ENCODE data around the gene LRRC49.
A peak's percentile ranks its signal among the peaks of the same experiment; 100 is the strongest.

DNA sequence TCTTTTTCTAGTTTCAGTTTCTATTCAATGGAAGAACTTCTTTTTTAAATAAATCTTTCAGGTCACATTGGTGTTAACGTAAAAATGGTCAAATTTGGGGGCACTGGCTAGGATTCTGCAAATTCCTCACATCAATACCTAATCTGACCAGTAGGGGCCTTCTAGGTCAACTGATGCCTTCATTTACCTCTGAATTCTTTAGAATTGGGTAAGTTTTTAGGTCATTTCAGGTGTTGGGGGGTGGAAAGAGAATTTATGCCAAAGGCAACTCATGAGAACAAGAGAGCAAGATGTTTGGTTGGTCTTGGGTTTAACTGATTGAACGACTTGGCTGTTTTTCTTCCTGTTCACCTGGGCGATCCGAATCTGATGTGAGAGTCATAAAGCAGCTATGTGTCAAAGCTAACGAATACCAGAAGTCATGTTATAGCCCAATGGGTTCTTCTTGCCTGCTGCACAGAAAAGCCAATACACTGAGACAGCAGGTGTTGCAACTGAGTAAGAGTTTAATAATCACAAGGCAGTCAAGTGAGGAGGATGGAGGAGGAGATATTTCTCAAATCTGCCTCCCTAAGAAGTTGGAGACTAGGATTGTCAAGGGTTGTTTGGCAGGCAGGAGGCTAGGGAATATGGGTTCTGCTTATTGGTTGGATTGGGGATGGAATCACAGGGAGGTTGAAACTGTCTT is 15.3 kb downstream of the LRRC49 start:
- TF ChIP-seq, protein P1, sequence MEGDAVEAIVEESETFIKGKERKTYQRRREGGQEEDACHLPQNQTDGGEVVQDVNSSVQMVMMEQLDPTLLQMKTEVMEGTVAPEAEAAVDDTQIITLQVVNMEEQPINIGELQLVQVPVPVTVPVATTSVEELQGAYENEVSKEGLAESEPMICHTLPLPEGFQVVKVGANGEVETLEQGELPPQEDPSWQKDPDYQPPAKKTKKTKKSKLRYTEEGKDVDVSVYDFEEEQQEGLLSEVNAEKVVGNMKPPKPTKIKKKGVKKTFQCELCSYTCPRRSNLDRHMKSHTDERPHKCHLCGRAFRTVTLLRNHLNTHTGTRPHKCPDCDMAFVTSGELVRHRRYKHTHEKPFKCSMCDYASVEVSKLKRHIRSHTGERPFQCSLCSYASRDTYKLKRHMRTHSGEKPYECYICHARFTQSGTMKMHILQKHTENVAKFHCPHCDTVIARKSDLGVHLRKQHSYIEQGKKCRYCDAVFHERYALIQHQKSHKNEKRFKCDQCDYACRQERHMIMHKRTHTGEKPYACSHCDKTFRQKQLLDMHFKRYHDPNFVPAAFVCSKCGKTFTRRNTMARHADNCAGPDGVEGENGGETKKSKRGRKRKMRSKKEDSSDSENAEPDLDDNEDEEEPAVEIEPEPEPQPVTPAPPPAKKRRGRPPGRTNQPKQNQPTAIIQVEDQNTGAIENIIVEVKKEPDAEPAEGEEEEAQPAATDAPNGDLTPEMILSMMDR (IDR thresholded peaks at IDR 0.05; ENCODE audit: low read depth, low read length, poor library complexity, severe bottlenecking): peak; percentile 65
- TF ChIP-seq EZH2phosphoT487 (IDR thresholded peaks at IDR 0.05; ENCODE audit: borderline replicate concordance, low read length): no peak
